ENCODE measurements around the gene DBN1. TPM values are rescaled to one million over a fixed set of nuclear protein-coding genes. Genes with fewer than 3 reads are reported as not detected.
A peak's percentile ranks its signal among the peaks of the same experiment; 100 is the strongest.

Gene DBN1
- total and polyA plus RNA-seq, 9 of the 15 experiments (the other 6 are each of a cell fraction or from before 2014, with no cell fraction given), result 0.25 to 87.2 (median 27.9) TPM

GRCh38 chr5:177454397-177455035 lies 18.9 kb downstream of the DBN1 start (continued):
- TF ChIP-seq GABPA (tag; conservative IDR thresholded peaks at IDR 0.05; ENCODE audit: low read depth) (no peak), NCOR1 (IDR thresholded peaks at IDR 0.05) (peak; percentile 71), USF2 (CRISPR knock-in tag; IDR thresholded peaks at IDR 0.05) (no peak), TFAP4 (CRISPR knock-in tag; IDR thresholded peaks at IDR 0.05; ENCODE audit: borderline replicate concordance) (peak; percentile 53), ZNF224 (CRISPR knock-in tag; IDR thresholded peaks at IDR 0.05) (no peak), NR3C1 (CRISPR knock-in tag; IDR thresholded peaks at IDR 0.05) (no peak), ZFP36 (IDR thresholded peaks at IDR 0.05; ENCODE audit: low read depth, low read length, partially characterized antibody) (no peak), ETS2 (tag; IDR thresholded peaks at IDR 0.05; ENCODE audit: borderline replicate concordance, poor library complexity, severe bottlenecking) (no peak), MAFF (IDR thresholded peaks at IDR 0.05; ENCODE audit: low read length) (no peak), NR2F6 (CRISPR knock-in tag; IDR thresholded peaks at IDR 0.05) (no peak), KLF10 (CRISPR knock-in tag; IDR thresholded peaks at IDR 0.05) (no peak), ZNF23 (CRISPR knock-in tag; IDR thresholded peaks at IDR 0.05) (no peak), CHCHD3 (CRISPR knock-in tag; IDR thresholded peaks at IDR 0.05) (no peak), SMAD2 (IDR thresholded peaks at IDR 0.05; ENCODE audit: low read depth, low read length) (no peak), NFXL1 (CRISPR knock-in tag; IDR thresholded peaks at IDR 0.05) (no peak), SREBF1 (IDR thresholded peaks at IDR 0.05; ENCODE audit: borderline replicate concordance, low read depth, low read length) (no peak), TAL1 (IDR thresholded peaks at IDR 0.05) (no peak)
- TF ChIP-seq, protein P1, sequence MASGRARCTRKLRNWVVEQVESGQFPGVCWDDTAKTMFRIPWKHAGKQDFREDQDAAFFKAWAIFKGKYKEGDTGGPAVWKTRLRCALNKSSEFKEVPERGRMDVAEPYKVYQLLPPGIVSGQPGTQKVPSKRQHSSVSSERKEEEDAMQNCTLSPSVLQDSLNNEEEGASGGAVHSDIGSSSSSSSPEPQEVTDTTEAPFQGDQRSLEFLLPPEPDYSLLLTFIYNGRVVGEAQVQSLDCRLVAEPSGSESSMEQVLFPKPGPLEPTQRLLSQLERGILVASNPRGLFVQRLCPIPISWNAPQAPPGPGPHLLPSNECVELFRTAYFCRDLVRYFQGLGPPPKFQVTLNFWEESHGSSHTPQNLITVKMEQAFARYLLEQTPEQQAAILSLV (tag; IDR thresholded peaks at IDR 0.05), result no peak
- TF ChIP-seq, protein P2, sequence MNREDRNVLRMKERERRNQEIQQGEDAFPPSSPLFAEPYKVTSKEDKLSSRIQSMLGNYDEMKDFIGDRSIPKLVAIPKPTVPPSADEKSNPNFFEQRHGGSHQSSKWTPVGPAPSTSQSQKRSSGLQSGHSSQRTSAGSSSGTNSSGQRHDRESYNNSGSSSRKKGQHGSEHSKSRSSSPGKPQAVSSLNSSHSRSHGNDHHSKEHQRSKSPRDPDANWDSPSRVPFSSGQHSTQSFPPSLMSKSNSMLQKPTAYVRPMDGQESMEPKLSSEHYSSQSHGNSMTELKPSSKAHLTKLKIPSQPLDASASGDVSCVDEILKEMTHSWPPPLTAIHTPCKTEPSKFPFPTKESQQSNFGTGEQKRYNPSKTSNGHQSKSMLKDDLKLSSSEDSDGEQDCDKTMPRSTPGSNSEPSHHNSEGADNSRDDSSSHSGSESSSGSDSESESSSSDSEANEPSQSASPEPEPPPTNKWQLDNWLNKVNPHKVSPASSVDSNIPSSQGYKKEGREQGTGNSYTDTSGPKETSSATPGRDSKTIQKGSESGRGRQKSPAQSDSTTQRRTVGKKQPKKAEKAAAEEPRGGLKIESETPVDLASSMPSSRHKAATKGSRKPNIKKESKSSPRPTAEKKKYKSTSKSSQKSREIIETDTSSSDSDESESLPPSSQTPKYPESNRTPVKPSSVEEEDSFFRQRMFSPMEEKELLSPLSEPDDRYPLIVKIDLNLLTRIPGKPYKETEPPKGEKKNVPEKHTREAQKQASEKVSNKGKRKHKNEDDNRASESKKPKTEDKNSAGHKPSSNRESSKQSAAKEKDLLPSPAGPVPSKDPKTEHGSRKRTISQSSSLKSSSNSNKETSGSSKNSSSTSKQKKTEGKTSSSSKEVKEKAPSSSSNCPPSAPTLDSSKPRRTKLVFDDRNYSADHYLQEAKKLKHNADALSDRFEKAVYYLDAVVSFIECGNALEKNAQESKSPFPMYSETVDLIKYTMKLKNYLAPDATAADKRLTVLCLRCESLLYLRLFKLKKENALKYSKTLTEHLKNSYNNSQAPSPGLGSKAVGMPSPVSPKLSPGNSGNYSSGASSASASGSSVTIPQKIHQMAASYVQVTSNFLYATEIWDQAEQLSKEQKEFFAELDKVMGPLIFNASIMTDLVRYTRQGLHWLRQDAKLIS (CRISPR knock-in tag; IDR thresholded peaks at IDR 0.05), result peak; percentile 69; the same call in 1 of the 2 replicates
- TF ChIP-seq, protein P3, sequence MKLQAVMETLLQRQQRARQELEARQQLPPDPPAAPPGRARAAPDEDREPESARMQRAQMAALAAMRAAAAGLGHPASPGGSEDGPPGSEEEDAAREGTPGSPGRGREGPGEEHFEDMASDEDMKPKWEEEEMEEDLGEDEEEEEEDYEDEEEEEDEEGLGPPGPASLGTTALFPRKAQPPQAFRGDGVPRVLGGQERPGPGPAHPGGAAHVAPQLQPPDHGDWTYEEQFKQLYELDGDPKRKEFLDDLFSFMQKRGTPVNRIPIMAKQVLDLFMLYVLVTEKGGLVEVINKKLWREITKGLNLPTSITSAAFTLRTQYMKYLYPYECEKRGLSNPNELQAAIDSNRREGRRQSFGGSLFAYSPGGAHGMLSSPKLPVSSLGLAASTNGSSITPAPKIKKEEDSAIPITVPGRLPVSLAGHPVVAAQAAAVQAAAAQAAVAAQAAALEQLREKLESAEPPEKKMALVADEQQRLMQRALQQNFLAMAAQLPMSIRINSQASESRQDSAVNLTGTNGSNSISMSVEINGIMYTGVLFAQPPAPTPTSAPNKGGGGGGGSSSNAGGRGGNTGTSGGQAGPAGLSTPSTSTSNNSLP (IDR thresholded peaks at IDR 0.05; ENCODE audit: borderline replicate concordance, low read depth, low read length), result no peak

Measured in K562 (cell line).